ENCODE measurements around the gene UBR4. TPM values are rescaled to one million over a fixed set of nuclear protein-coding genes. Genes with fewer than 3 reads are reported as not detected.

Gene UBR4
- total and polyA plus RNA-seq, 10 of the 15 experiments (the other 5 are each of a cell fraction or from before 2014, with no cell fraction given) = 34.2 to 124 (median 56.2) TPM

GRCh38 chr1:19044975-19045831, 164.9 kb downstream of the UBR4 start:
- 13% methylated on average over 24 of the region's 24 CpGs for WGBS (ENCODE audit: insufficient coverage, insufficient replicate concordance, low lambda C conversion rate, missing lambda C conversion rate)
- Histone ChIP-seq H3K79me2 (ENCODE audit: control insufficient read depth, insufficient read depth, low read length) (no peaks in the 10 kb centered on the region), H2AFZ (ENCODE audit: control insufficient read depth, low read depth, low read length) (no peak overlapping the region), H4K20me1 (ENCODE audit: control insufficient read depth, insufficient read depth) (no peaks in the 10 kb centered on the region), H3K4me2 (ENCODE audit: control insufficient read depth, insufficient read depth) (no peak overlapping the region), H3K27me3 (replicated peaks in 1 of 2; ENCODE audit: control insufficient read depth in 2 of 2, insufficient read depth in 2 of 2, low read length in 1 of 2) (peaks cover 0 to 2% of the 10 kb centered on the region in 2 experiments; a peak in 2 of 4 replicates), H3K4me3 (no peak overlapping the region), H3K9me3 (replicated peaks; ENCODE audit: control insufficient read depth, insufficient read depth, low read length) (no peaks in the 10 kb centered on the region), H3K4me1 (ENCODE audit: control insufficient read depth, insufficient read depth, low read length) (no peaks in the 10 kb centered on the region), H3K36me3 (ENCODE audit: control insufficient read depth in 2 of 2, insufficient read depth in 2 of 2, low read length in 1 of 2) (no peaks in the 10 kb centered on the region), H3K9ac (ENCODE audit: control insufficient read depth, insufficient read depth, low read length) (no peak overlapping the region), H3K27ac (ENCODE audit: control insufficient read depth, insufficient read depth) (no peak overlapping the region)
- ChIA-PET RAD21 (ENCODE audit: unreplicated experiment) (interaction anchor here (1.5 kb wide), 1 partner anchor 43 kb away, joined by 3 read pairs; no protein-coding TSS in a partner anchor), POLR2A (no interaction called here), CTCF (interaction anchor here (1.5 to 2.3 kb wide), 2 partner anchors 132 to 140 kb away, joined by 4 to 12 read pairs; no protein-coding TSS in a partner anchor), SMC1A (ENCODE audit: uncharacterized antibody, unreplicated experiment) (interaction anchor here (0.7 kb wide), 1 partner anchor 45 kb away, joined by 3 read pairs; no protein-coding TSS in a partner anchor)
- in situ Hi-C loops (cut with MboI) = no loop called here
- no TSS peak for BruUV-seq (replicated peaks)
- intact Hi-C loops (cut with micrococcal nuclease; ENCODE audit: unreplicated experiment) = no loop called here
- peak; percentile 90 for TF ChIP-seq E4F1 (IDR thresholded peaks at IDR 0.05; ENCODE audit: borderline replicate concordance, partially characterized antibody)
- no peak for TF ChIP-seq RUNX3 (IDR thresholded peaks at IDR 0.05; ENCODE audit: low read length)
- TF ChIP-seq ATF7 (IDR thresholded peaks at IDR 0.05; ENCODE audit: low read depth) = peak; percentile 39; the same call in 1 of the 2 replicates
- TF ChIP-seq PKNOX1 (IDR thresholded peaks at IDR 0.05) = 0 out of 2 replicates have a peak, but pooled peaks have one; percentile 6
- TF ChIP-seq BHLHE40 (IDR thresholded peaks at IDR 0.05; ENCODE audit: borderline replicate concordance in 1 of 2, low read depth in 2 of 2, low read length in 1 of 2) = peak in 1 of 2 experiments; percentile 28; a peak in 1 of 4 replicates
- TF ChIP-seq HCFC1 (IDR thresholded peaks at IDR 0.05; ENCODE audit: low read length) = no peak
- peak; percentile 81 for ATAC-seq
- FAIRE-seq = no peak
- no peak for DNase-seq (ENCODE audit: low read depth, low spot score)

All from GM12878 (cell line).